Measurements from ENCODE around the gene GRIN2C.

DNA sequence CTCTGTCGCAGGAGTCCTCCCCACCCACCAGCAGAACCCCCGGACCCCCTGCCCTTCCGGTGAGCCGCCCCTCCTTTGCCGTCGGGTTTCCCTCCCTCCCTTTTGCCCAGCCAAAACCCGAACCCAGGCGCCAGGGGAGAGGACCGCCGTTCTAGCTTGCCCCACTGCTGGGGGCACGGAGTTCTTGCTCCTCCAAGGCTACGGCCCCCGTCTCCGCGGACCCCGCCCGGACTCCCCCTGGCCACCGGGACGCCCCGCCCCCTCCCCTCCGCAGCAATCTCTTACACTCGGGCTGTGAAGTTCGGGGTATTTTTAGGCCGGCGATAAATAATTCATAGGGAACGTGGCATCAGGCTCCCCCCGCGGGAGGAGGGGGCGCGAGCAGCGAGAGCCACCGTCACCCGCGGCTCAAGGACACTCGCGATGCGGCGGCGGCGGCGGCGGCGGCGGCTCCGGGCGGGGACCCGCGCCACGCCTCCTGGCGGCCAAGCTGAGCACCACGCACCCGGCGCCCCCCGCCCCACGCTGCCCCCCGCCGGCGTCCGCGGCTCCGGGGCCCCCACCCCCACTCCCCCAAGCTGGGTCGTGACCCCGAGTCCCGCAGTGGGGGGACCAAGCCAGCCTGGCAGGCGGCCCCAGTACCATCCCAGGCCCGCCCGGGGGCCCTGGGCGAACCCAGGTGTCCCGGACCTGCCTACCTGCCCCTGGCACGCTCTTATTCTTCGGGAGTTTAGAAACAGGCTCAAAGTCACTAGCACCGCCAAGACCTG lies at the start of gene GRIN2C:
- TF ChIP-seq, protein P1, sequence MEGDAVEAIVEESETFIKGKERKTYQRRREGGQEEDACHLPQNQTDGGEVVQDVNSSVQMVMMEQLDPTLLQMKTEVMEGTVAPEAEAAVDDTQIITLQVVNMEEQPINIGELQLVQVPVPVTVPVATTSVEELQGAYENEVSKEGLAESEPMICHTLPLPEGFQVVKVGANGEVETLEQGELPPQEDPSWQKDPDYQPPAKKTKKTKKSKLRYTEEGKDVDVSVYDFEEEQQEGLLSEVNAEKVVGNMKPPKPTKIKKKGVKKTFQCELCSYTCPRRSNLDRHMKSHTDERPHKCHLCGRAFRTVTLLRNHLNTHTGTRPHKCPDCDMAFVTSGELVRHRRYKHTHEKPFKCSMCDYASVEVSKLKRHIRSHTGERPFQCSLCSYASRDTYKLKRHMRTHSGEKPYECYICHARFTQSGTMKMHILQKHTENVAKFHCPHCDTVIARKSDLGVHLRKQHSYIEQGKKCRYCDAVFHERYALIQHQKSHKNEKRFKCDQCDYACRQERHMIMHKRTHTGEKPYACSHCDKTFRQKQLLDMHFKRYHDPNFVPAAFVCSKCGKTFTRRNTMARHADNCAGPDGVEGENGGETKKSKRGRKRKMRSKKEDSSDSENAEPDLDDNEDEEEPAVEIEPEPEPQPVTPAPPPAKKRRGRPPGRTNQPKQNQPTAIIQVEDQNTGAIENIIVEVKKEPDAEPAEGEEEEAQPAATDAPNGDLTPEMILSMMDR (IDR thresholded peaks at IDR 0.05): peak; percentile 84
- no peak for TF ChIP-seq ZFX (IDR thresholded peaks at IDR 0.05; ENCODE audit: borderline replicate concordance)

Measured in 22Rv1 (cell line).